ENCODE data around the gene ADRB2. TPM values are rescaled to one million over a fixed set of nuclear protein-coding genes. Genes with fewer than 3 reads are reported as not detected.

ADRB2 gene
- polyA plus RNA-seq (2012; ENCODE audit: missing spikeins): not detected

- TF ChIP-seq POLR2A (IDR thresholded peaks at IDR 0.05; ENCODE audit: low read depth, low read length) (no peak), TAF1 (IDR thresholded peaks at IDR 0.05; ENCODE audit: borderline replicate concordance, low read depth, low read length) (no peak), POLR2AphosphoS5 (IDR thresholded peaks at IDR 0.05; ENCODE audit: low read depth, low read length) (no peak)
- peak; percentile 63 for DNase-seq (ENCODE audit: insufficient read length)
- FAIRE-seq: peak; percentile 90
These were observed at the start of gene ADRB2 for GRCh38 chr5:148826053-148826738. Gene ADRB2 (plus strand): TSS chr5:148826611. CDS start chr5:148826832, 221 bp downstream.

DNA sequence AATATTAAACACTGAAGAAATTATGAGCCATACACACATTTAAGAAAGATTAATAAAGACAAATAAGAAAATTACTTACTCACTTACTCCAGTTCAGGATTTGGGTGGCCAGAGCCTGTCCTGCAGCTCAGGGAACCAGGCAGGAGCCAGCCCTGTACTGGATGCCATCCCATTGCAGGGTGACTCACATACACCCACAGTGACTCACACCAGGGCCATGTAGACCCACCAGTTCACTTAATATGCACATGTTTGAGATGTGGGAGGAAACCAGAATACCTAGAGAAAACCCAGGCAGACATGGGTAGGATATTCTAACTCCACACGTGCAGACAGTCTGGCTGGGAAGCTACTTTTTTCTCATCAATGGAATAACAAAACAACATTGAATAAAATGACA, 49.6 kb upstream of the ADRB2 start:
- FAIRE-seq (no peak), DNase-seq (ENCODE audit: insufficient read length) (no peak)
- TF ChIP-seq TAF1 (IDR thresholded peaks at IDR 0.05; ENCODE audit: borderline replicate concordance, low read depth, low read length) (no peak), POLR2AphosphoS5 (IDR thresholded peaks at IDR 0.05; ENCODE audit: low read depth, low read length) (no peak), POLR2A (IDR thresholded peaks at IDR 0.05; ENCODE audit: low read depth, low read length) (no peak)

DNA sequence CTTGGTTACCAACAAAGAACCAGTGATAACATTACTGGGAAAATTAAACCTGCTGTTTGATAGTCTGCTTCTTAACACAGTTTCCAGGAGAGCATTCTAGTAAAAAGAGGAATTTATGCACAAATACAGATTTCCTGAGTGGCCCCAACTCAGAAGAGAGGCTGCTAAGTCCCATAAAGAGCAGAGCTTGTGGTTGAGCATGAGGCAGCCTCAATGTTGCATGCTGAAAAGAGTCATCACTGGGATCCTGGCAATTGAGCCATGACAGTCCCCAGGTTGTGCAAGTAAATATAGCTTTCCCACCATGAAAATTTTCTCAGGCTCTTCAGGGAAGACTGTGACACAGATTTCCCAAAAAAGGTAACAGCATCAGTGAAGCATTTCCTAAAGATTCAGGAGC, 47.5 kb upstream of the ADRB2 start:
- DNase-seq (ENCODE audit: insufficient read length) (no peak), FAIRE-seq (no peak)
- no peak for TF ChIP-seq POLR2AphosphoS5 (IDR thresholded peaks at IDR 0.05; ENCODE audit: low read depth, low read length)
- TF ChIP-seq POLR2A (IDR thresholded peaks at IDR 0.05; ENCODE audit: low read depth, low read length): no peak
- TF ChIP-seq TAF1 (IDR thresholded peaks at IDR 0.05; ENCODE audit: borderline replicate concordance, low read depth, low read length): no peak

- FAIRE-seq (no peak), DNase-seq (ENCODE audit: insufficient read length) (no peak)
- TF ChIP-seq TAF1 (IDR thresholded peaks at IDR 0.05; ENCODE audit: borderline replicate concordance, low read depth, low read length) (no peak), POLR2AphosphoS5 (IDR thresholded peaks at IDR 0.05; ENCODE audit: low read depth, low read length) (no peak), POLR2A (IDR thresholded peaks at IDR 0.05; ENCODE audit: low read depth, low read length) (no peak)
These were observed 45.7 kb upstream of the ADRB2 start for GRCh38 chr5:148780711-148781110.

GRCh38 chr5:148781766-148782165, 44.6 kb upstream of the ADRB2 start:
- FAIRE-seq: no peak
- no peak for TF ChIP-seq TAF1 (IDR thresholded peaks at IDR 0.05; ENCODE audit: borderline replicate concordance, low read depth, low read length)
- TF ChIP-seq POLR2A (IDR thresholded peaks at IDR 0.05; ENCODE audit: low read depth, low read length): no peak
- no peak for TF ChIP-seq POLR2AphosphoS5 (IDR thresholded peaks at IDR 0.05; ENCODE audit: low read depth, low read length)
- DNase-seq (ENCODE audit: insufficient read length): no peak

- TF ChIP-seq POLR2A (IDR thresholded peaks at IDR 0.05; ENCODE audit: low read depth, low read length) (no peak), TAF1 (IDR thresholded peaks at IDR 0.05; ENCODE audit: borderline replicate concordance, low read depth, low read length) (no peak), POLR2AphosphoS5 (IDR thresholded peaks at IDR 0.05; ENCODE audit: low read depth, low read length) (no peak)
- FAIRE-seq (no peak), DNase-seq (ENCODE audit: insufficient read length) (no peak)
These were observed 41.2 kb upstream of the ADRB2 start for GRCh38 chr5:148785223-148785622.

GRCh38 chr5:148786456-148786855, 40.0 kb upstream of the ADRB2 start:
- DNase-seq (ENCODE audit: insufficient read length): no peak
- no peak for TF ChIP-seq TAF1 (IDR thresholded peaks at IDR 0.05; ENCODE audit: borderline replicate concordance, low read depth, low read length)
- TF ChIP-seq POLR2AphosphoS5 (IDR thresholded peaks at IDR 0.05; ENCODE audit: low read depth, low read length): no peak
- no peak for TF ChIP-seq POLR2A (IDR thresholded peaks at IDR 0.05; ENCODE audit: low read depth, low read length)
- no peak for FAIRE-seq

GRCh38 chr5:148788636-148789035, 37.8 kb upstream of the ADRB2 start:
- DNase-seq (ENCODE audit: insufficient read length) (no peak), FAIRE-seq (no peak)
- TF ChIP-seq POLR2A (IDR thresholded peaks at IDR 0.05; ENCODE audit: low read depth, low read length): no peak
- no peak for TF ChIP-seq POLR2AphosphoS5 (IDR thresholded peaks at IDR 0.05; ENCODE audit: low read depth, low read length)
- TF ChIP-seq TAF1 (IDR thresholded peaks at IDR 0.05; ENCODE audit: borderline replicate concordance, low read depth, low read length): no peak

DNA sequence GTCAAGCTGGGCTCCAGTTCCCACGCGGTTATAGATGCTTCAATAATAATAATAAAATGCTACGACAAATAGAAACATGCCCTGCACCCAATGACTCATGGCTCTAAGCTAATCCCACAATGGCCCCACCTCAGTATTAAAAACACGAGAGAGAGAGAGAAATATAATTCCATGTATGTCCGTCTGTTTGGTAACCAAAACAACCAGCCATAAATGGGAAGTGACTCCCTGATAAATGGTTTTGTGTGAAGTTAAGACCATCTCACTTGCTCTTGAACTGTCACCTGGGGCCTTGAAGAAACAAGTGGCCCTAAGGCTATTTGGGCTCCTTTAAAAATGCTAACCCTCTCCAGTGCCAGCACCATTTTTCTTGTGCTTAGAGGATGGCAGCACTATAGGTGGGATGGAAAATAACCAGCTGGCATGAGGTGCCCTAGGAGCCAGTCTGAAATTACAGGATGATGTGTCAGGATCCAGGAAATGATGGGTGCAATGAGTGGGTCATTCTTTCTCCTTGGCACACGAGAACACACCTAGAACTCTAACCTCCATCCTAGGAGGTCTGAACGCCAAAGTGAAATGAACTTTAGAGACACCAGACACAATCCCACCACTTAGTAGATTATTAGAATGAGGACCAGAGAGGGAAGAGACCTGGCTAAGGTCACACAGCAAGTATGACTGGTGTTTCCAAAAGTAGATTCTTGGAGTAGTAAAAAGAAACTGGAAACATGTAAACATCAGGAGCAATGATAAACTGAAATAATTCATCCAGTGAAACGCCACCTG, 35.7 kb upstream of the ADRB2 start:
- DNase-seq (ENCODE audit: insufficient read length): no peak
- TF ChIP-seq POLR2AphosphoS5 (IDR thresholded peaks at IDR 0.05; ENCODE audit: low read depth, low read length) (no peak), TAF1 (IDR thresholded peaks at IDR 0.05; ENCODE audit: borderline replicate concordance, low read depth, low read length) (no peak), POLR2A (IDR thresholded peaks at IDR 0.05; ENCODE audit: low read depth, low read length) (no peak)
- peak; percentile 21 for FAIRE-seq

DNA sequence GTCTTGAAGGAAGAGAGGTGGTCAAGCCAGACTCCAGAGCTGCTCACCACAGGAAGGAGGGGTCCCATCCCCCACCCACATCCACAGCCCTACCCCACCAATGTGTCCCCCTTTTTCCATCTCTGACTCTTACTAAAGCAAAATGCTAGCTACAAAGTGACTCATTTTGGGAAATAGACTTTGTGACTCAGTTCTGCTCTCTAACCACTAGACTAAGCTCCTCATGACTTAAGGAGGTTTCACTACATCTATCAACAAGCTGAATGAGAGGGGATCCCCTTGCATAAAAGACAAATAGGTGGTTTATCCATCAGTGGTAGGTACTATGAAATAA, 35.1 kb upstream of the ADRB2 start:
- FAIRE-seq (peak; percentile 78), DNase-seq (ENCODE audit: insufficient read length) (no peak)
- no peak for TF ChIP-seq POLR2A (IDR thresholded peaks at IDR 0.05; ENCODE audit: low read depth, low read length)
- TF ChIP-seq POLR2AphosphoS5 (IDR thresholded peaks at IDR 0.05; ENCODE audit: low read depth, low read length): no peak

GRCh38 chr5:148791696-148792095, 34.7 kb upstream of the ADRB2 start:
- TF ChIP-seq TAF1 (IDR thresholded peaks at IDR 0.05; ENCODE audit: borderline replicate concordance, low read depth, low read length): no peak
- TF ChIP-seq POLR2AphosphoS5 (IDR thresholded peaks at IDR 0.05; ENCODE audit: low read depth, low read length): no peak
- no peak for FAIRE-seq
- no peak for DNase-seq (ENCODE audit: insufficient read length)

- no peak for TF ChIP-seq POLR2AphosphoS5 (IDR thresholded peaks at IDR 0.05; ENCODE audit: low read depth, low read length)
- no peak for TF ChIP-seq TAF1 (IDR thresholded peaks at IDR 0.05; ENCODE audit: borderline replicate concordance, low read depth, low read length)
- DNase-seq (ENCODE audit: insufficient read length): no peak
- FAIRE-seq: no peak
These were observed 33.7 kb upstream of the ADRB2 start for GRCh38 chr5:148792744-148793143.

All from GM12892 (cell line).